Mononuclear cell (primary cell): ENCODE measurements around the gene MARCHF3. TPM values are rescaled to one million over a fixed set of nuclear protein-coding genes. Genes with fewer than 3 reads are reported as not detected.

Experiments
- total RNA-seq: library from RNA; depleted of rRNA; stranded (reverse); fragments of >200 nt; gene quantifications from one replicate; pipeline ENCODE4 v1.2.3, GENCODE V29; 2012

Gene MARCHF3
- total RNA-seq, 1 donor = 7.8 TPM

Other genes with a start within 250 kb of the MARCHF3 start
- 0.94 TPM for gene C5orf63, start 42.9 kb upstream of the MARCHF3 start, total RNA-seq